OCI-M2 (cell line): ENCODE results near the gene PQBP1.

Experiments used
- DNase-seq: peaks from one replicate; lab custom pipeline; 2025; ENCODE audit not compliant: unreplicated experiment; lab: John Stamatoyannopoulos, UW

PQBP1 gene

DNA sequence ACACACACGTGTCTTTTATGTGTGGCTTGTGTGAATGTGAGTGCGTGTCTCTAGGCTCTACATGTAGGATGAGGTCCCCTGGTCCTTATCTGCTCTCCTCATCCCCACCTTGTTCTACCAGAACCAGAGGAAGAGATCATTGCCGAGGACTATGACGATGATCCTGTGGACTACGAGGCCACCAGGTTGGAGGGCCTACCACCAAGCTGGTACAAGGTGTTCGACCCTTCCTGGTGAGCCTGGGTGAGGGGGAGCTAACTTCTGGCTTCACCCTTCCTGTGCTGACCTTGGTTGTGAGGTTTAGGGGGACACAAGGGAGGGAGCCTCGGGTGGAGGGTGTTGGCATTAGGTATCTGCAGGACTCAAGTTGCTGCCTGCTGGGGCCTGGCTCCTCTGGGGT lies 3.3 kb downstream of the PQBP1 start:
- no peak for DNase-seq

DNA sequence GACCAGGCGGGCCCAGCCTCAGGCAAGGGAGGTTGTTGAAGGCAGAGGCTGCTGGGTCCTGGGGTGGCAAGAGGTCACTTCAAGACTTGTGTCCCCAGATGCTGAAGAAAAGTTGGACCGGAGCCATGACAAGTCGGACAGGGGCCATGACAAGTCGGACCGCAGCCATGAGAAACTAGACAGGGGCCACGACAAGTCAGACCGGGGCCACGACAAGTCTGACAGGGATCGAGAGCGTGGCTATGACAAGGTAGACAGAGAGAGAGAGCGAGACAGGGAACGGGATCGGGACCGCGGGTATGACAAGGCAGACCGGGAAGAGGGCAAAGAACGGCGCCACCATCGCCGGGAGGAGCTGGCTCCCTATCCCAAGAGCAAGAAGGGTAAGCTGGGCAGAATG lies 4.4 kb downstream of the PQBP1 start:
- DNase-seq: no peak

DNA sequence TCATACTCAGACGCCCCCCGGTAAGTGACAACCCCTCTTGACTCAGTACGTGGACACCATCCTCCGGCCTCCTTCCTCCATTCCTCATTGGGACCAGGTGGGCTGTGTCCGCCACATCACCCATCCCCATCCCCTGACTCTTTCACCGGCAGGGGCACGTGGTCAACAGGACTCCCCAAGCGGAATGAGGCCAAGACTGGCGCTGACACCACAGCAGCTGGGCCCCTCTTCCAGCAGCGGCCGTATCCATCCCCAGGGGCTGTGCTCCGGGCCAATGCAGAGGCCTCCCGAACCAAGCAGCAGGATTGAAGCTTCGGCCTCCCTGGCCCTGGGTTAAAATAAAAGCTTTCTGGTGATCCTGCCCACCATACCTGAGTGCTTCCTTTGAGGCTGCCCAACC lies 5.0 kb downstream of the PQBP1 start:
- no peak for DNase-seq

DNA sequence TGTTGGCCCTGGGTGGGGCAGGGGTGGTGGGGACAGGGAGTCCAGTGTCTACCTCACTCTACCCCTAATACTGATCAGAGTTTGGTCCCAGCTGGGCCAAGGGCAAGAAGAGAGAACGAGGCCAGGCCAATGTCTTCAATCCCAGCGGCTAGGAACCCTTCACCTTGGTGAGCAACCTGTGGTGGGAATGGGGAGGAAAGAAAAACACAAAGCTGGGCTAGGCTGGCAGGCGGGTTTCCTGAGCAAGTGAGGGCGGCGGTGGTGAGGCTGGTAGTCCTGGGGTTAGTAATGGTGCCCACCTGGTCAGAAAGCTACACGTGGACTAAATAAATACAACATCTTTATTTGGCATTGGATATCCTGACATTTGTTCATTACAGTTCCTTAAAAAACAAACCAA lies 5.6 kb downstream of the PQBP1 start:
- no peak for DNase-seq

DNA sequence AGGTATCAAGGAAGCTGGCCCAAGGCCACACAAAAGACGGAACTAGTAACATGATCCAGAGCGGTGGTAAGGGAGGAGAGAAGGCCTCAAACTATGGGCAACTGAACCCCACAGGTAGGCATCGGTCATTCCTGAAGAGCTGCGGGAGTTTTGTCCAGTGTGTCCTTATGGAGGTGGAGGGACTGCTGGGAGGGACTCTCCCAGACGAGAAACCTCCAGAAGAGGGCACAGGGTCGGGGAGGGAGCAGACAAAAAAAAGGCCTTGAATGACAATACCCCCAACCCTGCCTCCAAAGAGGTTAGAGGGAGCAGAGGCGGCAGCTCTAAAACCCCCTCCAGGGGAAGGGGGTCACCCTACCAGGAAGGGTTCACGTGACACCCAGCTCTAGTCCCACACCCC lies 6.5 kb downstream of the PQBP1 start:
- no peak for DNase-seq

DNA sequence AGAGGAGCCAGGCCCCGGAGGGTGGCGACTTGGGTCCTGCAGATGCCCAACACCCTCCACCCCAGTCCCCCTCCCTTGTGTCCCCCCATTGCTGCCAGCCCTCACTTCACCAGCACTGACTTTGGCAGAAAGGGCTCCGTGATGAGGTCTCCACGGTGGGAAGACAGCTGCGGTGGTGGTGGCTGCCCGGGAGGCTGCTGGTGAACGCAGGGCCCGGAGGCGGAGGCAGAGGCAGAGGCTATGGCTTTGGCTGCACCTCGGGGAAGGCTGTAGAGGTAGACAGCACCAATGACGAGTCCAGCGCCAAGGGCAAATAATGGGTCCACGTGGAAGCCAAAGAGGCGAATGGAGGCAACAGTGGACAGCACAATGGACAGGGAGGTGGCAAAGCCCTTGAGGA lies 6.9 kb downstream of the PQBP1 start:
- DNase-seq: no peak

DNA sequence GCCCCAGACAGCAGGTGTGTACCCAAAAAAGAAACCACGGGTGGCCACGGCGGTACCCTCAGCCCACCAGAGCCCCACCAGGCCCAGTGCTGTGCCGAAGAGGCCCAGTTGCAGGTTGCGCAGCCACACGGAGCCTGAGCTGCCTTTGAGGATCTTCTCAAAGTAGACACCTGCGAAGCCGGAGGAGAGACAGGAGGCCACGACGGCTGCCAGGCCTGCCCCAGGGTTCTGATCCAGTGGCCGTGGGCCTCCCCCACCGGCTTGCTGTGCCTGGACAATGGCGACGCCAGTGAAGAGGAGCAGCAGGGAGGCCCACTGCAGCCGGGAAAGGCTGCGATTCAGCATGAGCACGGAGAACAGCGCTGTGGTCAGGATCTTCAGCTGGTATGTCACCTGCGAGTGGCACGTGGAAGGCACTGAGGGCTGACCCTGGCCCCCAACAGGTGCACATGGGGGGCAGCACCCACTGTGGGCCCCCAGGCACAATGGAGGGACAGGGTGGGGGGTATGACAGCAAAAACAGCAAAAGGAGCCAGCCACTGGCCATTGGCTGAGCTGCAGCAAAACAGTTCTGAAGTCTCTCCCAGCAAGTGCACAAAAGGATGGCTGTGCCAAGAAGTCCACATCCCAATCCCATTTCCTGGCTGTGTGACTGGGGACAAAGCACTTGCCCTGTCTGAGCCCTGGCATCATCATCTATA lies 7.5 kb downstream of the PQBP1 start:
- no peak for DNase-seq

DNA sequence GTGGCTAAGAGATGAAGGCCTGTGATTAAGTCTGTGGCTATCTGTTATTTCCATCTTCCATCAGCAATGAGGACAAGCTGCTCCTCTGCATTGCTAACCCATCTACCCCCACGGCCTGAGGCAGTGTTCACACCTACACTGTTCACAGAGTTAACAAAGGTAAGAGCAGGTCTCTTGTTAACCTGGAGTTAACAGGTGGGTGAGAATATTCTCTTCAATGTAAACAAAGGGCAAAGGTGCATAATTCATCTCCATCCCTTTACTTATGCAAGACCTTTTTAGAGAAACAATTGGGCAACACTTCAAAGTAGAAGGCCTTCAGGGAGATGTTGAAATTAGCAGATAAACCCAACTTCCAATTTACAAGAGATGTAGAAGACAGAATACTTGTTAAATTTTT lies 10.9 kb downstream of the PQBP1 start:
- DNase-seq: no peak

DNA sequence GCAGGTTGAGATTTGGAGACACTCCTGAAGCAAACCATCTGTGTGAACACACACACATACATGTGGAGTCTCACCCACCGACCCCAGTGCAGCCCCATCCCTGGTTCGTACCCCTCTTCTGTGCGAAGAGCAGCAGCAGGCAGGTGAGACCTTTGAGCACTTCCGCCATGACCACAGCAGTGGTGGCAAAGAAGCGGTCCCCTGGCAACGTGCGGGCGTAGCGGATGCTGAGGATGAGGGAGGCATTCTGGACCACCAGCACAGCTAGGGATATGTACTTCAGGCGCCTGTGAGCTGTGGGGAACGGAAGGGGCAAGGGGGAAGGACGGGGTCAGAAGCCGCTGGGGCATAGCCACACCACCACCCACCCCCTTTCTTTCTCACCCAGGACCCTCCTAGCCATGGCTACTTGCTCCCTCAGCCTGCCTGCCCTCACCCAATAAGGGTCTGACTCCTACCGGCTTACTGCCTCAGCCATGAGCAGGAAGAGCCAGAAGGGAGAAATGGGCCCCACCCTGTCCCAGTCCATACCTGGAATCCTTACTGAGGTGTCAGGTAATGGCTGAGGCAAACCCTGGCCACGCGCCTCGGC lies 12.1 kb downstream of the PQBP1 start:
- no peak for DNase-seq

DNA sequence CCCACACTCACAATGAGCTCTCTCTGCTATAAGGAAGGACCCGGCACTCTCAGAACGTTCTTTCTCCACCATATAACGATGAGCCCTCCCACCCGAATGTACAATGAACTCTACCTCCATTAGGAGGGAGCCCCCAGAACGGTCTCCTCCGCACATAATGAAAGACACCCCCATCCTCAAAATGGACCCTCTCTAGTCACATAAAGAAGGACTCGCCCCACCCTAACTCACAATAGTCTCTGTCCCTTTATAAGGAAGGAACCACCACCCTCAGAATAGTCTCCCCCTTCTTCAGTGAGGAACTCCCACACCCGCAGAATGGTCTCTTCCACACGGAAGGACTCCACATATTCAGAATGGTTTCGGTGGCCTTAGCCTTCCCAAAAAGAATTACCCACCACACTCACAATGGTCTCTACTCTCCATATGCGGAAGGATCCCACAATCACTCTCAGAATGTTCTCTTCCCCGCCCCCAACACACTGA lies 13.2 kb downstream of the PQBP1 start:
- DNase-seq: no peak

DNA sequence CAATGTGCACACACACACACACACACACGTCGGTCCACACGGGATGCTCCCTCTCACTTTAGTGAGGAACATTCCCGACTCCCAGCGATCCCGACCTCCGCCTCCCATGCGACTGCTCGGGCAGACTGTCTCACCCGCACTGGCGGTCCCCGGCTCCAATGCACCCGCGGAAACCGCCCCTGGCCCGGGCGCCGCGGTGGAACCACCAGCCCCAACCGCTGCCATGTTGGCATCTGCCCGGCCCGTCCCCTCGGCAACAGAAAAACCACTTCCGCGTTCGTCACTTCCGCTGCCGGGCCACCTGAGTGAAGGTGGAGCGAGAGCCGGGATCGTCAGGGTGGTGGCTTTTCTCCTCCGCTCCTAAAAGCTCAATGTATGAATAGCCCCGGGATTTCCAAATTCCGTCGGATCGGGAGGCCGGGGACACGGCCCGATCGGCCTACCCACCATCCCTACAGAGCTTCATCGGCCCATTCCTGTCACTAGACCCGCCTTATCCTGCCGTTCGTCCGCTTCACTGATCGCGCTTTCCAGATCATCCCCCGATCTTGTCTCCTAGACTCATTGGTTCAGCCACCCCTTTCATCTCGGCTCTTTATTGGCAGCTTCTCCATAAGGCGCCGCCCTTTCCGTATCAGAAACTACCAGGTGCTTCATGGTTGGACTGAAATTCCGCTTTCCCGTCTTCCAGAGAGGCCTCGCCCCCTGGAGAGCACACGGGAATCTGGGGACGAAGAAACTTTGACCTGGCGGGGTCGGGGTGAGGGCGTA lies 13.9 kb downstream of the PQBP1 start, which contains the start of gene SLC35A2:
SLC35A2 (minus strand) TSS at position 235 of the 771 bp plus-strand sequence; CDS start at position 225, 10 bp downstream.
- DNase-seq: peak; percentile 85

DNA sequence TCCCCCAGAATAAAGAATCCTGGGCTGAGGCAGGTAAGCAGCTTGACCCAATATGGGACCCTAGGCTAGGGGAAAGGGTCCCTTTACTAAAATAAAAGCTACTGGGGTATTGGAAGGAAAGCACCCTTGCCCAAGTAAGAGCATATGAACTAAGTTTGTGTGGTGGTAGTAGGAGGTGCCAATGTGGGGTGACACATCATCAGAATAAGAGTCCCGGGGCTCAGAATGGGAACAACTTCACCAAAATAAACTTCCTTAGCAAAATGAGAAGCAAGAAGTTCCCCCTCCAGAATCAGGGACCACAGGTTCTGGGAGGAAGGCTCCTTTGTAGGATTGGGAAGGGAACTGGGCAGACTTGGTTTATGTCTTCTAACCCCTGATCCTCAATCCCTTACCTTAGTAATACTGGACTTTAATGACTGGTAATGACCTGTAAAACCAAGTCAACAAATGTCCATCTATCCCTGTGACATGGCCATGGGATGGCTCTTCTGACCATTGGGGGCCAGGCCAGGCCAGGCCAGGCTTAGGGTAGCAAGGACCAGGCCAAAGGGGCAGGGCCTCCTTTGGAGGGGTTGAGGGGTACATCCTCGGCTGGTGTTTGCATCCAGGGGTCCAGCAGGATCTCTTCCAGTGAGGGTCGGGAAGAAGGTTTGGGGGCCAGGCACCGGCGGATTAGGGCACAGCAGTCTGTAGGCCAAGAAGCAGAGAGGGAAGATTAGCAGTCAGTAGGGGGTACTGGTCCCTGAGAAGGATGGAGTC lies 16.1 kb downstream of the PQBP1 start:
- no peak for DNase-seq

DNA sequence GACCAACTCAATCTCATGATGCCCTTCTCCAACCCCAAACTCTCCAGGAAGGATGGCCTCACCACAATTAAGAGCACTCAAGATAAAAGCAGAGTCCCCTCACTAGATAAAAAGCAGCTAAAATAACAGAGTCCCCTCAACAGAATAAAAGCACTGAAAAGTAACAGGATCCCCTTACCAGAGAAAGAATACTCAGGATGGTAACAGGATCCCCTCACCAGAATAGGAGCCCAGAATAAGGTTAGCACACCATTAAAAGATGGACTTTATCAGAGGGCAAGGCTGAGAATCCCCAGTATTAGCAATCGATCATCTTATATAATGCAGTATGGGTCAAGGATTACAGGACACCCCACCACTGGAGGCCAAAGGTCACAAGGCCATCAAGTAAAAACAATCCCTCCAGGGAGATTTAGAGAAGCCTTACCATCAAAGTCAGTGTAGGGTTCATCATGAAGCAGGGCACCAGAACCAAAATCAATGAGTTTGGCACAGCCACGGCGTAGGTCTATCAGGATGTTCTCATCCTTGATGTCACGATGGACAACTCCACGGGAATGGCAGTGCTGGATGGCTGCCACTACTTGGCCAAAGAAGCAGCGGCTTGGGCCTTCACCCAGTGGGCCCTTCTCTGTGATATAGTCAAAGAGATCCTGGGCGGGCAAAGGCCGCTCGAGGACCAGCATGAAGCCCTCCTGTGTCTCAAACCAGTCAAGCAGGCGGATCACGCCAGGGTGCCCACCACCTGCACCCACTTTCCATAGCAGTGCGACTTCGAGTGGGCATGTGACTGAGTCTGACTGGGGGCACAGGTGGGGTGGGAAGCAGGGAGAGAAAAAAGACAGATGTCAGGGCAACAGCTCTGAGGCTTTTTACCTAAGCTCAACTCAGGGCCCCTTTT lies 17.1 kb downstream of the PQBP1 start:
- DNase-seq: no peak

DNA sequence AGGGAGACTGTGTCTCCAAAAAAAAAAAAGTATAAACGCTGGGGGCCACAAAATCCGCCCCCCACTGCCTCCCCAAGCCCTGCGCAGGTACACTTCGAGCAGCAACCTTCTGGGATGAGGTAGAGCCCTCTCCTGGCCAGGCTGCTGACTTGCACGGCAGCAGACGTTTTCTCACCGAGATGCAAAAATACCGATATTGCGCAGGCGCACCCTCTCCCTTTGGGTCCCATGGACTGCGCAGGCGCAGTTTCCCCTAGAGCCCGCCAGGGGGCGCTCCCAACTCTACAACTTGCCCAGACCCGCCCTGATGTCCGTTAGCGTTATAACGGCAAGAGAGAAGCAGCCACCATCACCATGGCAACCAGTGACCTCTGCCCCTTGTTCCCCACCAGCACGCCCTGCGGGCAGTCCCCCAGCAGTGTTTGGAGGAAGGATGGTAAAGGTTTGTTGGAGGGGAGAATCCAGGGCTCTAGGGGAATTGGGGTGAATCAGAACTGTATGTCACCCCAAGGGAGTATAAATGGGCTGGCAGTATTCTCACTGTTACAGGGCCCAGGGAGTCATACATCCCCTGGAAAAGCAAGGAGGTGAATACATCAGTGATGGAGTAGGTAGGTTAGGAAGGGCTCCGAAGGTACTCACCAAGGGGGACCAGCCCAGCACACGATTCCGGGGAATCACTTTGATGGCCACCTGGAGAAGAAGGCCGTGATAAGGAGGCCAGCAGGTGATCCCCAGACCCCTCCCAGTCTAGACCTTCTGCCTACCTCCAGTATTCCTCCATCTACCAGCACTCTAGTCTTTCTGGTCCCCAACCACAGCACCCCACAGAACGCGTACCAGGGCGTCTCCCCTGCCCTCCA lies 19.6 kb downstream of the PQBP1 start:
- DNase-seq: peak; percentile 93

DNA sequence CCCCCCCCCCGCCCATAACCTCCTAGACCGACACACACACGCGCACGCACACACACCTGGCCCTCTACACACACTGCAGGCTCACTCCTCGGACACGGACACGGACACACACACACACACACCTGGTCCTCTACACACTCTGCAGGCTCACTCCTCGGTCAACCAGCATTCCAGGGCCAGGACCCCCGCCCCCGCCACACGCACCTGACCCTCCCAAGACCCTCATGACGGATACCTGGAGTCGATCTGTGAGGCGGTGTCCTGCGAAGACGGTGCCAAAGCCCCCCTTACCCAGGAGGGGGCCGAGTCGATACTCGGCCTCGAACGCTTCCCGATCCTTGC lies 20.5 kb downstream of the PQBP1 start:
- no peak for DNase-seq

DNA sequence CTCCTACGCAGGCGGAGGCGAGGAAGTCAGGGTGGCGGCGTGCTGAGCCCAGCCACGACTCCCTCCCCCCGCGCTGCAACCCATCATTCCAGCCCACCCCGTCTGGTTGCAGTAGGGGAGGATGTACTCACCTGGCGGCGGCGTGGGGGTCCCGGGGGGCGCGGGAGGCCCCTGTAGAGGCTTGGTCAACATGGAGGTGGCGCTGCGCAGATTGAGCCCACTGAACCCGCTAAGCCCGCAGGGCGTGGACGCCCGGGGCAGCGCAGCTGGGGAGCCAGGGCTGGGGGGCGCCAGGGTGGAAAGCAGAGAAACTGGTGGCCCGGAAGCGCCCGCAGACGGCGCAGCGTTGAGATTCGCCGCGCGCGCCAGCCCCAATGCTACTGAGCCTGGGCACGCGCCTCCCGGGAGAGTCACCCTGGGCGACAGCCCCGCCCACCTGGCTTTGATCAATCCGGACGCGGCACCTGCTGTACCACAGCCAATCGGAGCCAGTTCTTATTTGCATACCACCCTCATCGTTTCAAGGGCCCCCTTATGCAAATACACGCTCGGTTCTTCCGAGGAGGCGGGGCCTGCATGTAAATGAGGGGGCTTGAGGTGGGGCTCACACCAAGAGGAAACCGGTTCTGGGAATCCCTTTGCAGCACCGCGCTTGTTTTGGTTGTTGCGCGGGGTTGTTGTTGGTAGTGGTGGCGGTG lies 21.1 kb downstream of the PQBP1 start, which contains the start of gene PIM2:
PIM2 (minus strand) TSS at position 382 of the 698 bp plus-strand sequence; CDS start at position 192, 190 bp downstream.
- peak; percentile 64 for DNase-seq

DNA sequence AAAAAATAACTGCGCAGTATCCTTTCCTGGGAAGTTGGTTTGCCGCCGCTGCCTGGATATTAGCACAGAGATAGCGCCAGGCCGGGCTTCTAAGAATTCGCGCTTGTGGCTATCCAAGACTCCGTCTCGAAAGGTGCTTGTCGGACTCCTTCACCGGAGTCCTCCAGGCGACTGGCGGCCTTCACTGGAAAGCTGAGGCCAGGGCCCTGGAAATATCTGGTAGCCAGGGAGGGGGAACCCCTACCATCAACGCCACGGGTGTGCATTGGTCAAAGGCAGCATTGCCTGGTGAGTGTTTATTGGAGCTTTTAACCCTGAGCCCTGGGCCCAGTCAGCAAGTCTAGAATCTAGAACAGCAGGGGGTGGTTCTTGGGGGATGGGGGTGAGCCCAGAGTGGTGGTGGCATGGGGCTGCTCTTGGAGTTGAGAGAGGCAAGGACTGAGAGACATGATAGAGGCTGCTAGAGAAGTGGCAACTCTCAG lies 21.7 kb downstream of the PQBP1 start:
- DNase-seq: no peak

DNA sequence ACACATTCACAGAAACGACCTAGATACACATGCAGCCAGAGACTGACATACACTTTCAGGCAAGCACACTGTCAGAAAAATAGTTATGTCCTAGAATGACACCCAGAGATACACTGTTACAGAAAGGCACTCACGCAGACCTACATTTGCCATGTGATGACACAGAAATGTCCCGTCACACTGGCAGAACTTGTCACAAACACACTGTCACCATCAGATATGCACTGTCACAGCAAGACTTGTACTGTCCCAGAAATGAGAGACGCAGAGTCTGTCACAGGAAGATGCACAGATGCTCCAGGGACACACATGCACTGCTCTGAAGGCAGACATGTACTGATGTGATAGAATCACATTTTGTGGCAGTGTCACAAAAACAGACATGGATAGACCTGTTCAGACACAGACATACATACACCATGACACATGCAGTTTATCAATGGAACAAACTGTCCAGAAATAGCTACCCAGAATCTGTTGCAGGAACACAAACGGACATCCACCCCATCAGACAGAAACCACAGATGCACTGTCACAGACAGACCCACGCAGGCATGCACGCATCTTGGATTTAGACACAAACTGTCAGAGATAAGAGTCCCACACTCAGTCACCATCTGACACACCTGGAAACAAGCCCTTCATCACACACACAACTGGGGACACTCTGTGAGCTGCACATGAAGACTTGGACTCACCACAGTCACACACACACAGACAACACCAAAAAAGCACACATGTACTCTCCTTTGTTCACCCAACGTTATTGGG lies 22.4 kb downstream of the PQBP1 start:
- DNase-seq: no peak
